WTC11 (cell line): ENCODE data around the gene MID1. TPM values are rescaled to one million over a fixed set of nuclear protein-coding genes. Genes with fewer than 3 reads are reported as not detected.

ENCODE experiments used
- ATAC-seq: fragments of 200-7000 bp; cut with Tn5 transposase; 2 replicates; pipeline ENCODE4 v1.10.0; 2021; ENCODE audit warnings: mild to moderate bottlenecking, moderate library complexity
- CTCF ChIA-PET: fragments of 300-600 bp; sonication (Branson Sonifier 250); formaldehyde crosslinking; loops from one replicate; lab custom pipeline; 2021; ENCODE audit warnings: antibody characterized with exemption; lab: Charles Lee
- POLR2A ChIA-PET: fragments of 350-600 bp; sonication (Branson Sonifier 250); formaldehyde crosslinking; loops from one replicate; lab custom pipeline; 2021; ENCODE audit warnings: antibody characterized with exemption; lab: Charles Lee
- DNase-seq: peaks from one replicate; pipeline ENCODE4 v3.0.0; 2021; ENCODE audit warnings: low spot score
- H3K27ac Mint-ChIP-seq: 2 replicates; pipeline ENCODE4 v1.8.0; 2021; ENCODE audit warnings: mixed read lengths
- H3K27me3 Mint-ChIP-seq: 2 replicates; pipeline ENCODE4 v1.8.0; 2021; ENCODE audit warnings: low read depth, mild to moderate bottlenecking, moderate library complexity, mixed read lengths
- H3K36me3 Mint-ChIP-seq: 2 replicates; pipeline ENCODE4 v1.8.0; 2021; ENCODE audit warnings: mixed read lengths
- H3K4me1 Mint-ChIP-seq: 2 replicates; pipeline ENCODE4 v1.8.0; 2022; ENCODE audit warnings: mixed read lengths
- H3K4me3 Mint-ChIP-seq: 2 replicates; pipeline ENCODE4 v1.8.0; 2021; ENCODE audit warnings: mild to moderate bottlenecking, moderate library complexity, mixed read lengths
- H3K9me3 Mint-ChIP-seq: 2 replicates; pipeline ENCODE4 v1.8.0; 2021; ENCODE audit warnings: mixed read lengths
- ATF1 ChIP-seq: sonication (generic); formaldehyde crosslinking; IDR thresholded peaks from 2 replicates; pipeline ENCODE4 v1.8.1; 2023; ENCODE audit warnings: mild to moderate bottlenecking, moderate library complexity, missing genetic modification reagents
- CBFB ChIP-seq: sonication (generic); formaldehyde crosslinking; IDR thresholded peaks from 2 replicates; pipeline ENCODE4 v1.8.1; 2022; ENCODE audit warnings: mild to moderate bottlenecking, low read depth, missing genetic modification reagents
- EMX1 ChIP-seq: fragments of 250-450 bp; sonication (Bioruptor Pico); IDR thresholded peaks from 2 replicates; pipeline ENCODE4 v1.8.0; 2021; ENCODE audit warnings: mild to moderate bottlenecking
- ETV6 ChIP-seq: sonication (generic); formaldehyde crosslinking; IDR thresholded peaks from 2 replicates; pipeline ENCODE4 v1.8.1; 2022; ENCODE audit warnings: mild to moderate bottlenecking, missing genetic modification reagents
- FOXK1 ChIP-seq: sonication (generic); formaldehyde crosslinking; IDR thresholded peaks from 2 replicates; pipeline ENCODE4 v1.8.0; 2022; ENCODE audit warnings: mild to moderate bottlenecking, moderate library complexity, missing genetic modification reagents
- FOXP1 ChIP-seq: sonication (generic); formaldehyde crosslinking; IDR thresholded peaks from 2 replicates; pipeline ENCODE4 v1.8.0; 2022; ENCODE audit warnings: missing genetic modification reagents, mild to moderate bottlenecking, moderate library complexity, borderline replicate concordance
- GABPB1 ChIP-seq: sonication (generic); formaldehyde crosslinking; IDR thresholded peaks from 2 replicates; pipeline ENCODE4 v1.8.1; 2023; ENCODE audit warnings: mild to moderate bottlenecking, missing genetic modification reagents
- GTF2I ChIP-seq: fragments of 250-450 bp; sonication (Bioruptor Pico); conservative IDR thresholded peaks from 2 replicates; pipeline ENCODE4 v1.4.0; 2021; ENCODE audit warnings: mild to moderate bottlenecking
- IRF2 ChIP-seq: sonication (generic); formaldehyde crosslinking; IDR thresholded peaks from 2 replicates; pipeline ENCODE4 v1.8.0; 2022; ENCODE audit warnings: low read depth, missing genetic modification reagents, borderline replicate concordance
- JUN ChIP-seq: sonication (generic); formaldehyde crosslinking; IDR thresholded peaks from 2 replicates; pipeline ENCODE4 v1.8.0; 2023; ENCODE audit warnings: mild to moderate bottlenecking, missing genetic modification reagents
- KAT7 ChIP-seq: sonication (generic); formaldehyde crosslinking; IDR thresholded peaks from 2 replicates; pipeline ENCODE4 v1.8.1; 2023; ENCODE audit warnings: missing genetic modification reagents, mild to moderate bottlenecking, borderline replicate concordance
- MYBL2 ChIP-seq: sonication (generic); formaldehyde crosslinking; IDR thresholded peaks from 2 replicates; pipeline ENCODE4 v1.8.1; 2023; ENCODE audit warnings: mild to moderate bottlenecking, moderate library complexity, missing genetic modification reagents
- NFATC4 ChIP-seq: fragments of 250-450 bp; sonication (Bioruptor Pico); IDR thresholded peaks from 2 replicates; pipeline ENCODE4 v1.9.0; 2021; ENCODE audit warnings: mild to moderate bottlenecking
- NR1H2 ChIP-seq: sonication (generic); formaldehyde crosslinking; IDR thresholded peaks from 2 replicates; pipeline ENCODE4 v1.9.0; 2021; ENCODE audit warnings: mild to moderate bottlenecking, moderate library complexity, missing genetic modification reagents
- NR2C2 ChIP-seq: sonication (generic); formaldehyde crosslinking; IDR thresholded peaks from 2 replicates; pipeline ENCODE4 v1.8.0; 2022; ENCODE audit warnings: mild to moderate bottlenecking, missing genetic modification reagents
- SP1 ChIP-seq: sonication (generic); formaldehyde crosslinking; conservative IDR thresholded peaks from 2 replicates; pipeline ENCODE4 v1.8.1; 2022; ENCODE audit warnings: missing genetic modification reagents
- TCF7 ChIP-seq: sonication (generic); formaldehyde crosslinking; IDR thresholded peaks from 2 replicates; pipeline ENCODE4 v1.8.0; 2022; ENCODE audit warnings: mild to moderate bottlenecking, low read depth, missing genetic modification reagents, moderate library complexity
- TP53 ChIP-seq: sonication (generic); formaldehyde crosslinking; IDR thresholded peaks from 2 replicates; pipeline ENCODE4 v1.8.1; 2023; ENCODE audit warnings: mild to moderate bottlenecking, missing genetic modification reagents
- ZNF219 ChIP-seq: sonication (generic); formaldehyde crosslinking; IDR thresholded peaks from 2 replicates; pipeline ENCODE4 v1.8.0; 2023; ENCODE audit warnings: missing genetic modification reagents, mild to moderate bottlenecking, borderline replicate concordance
- ZNF232 ChIP-seq: sonication (generic); formaldehyde crosslinking; IDR thresholded peaks from 2 replicates; pipeline ENCODE4 v1.8.0; 2022; ENCODE audit warnings: mild to moderate bottlenecking, missing genetic modification reagents
- ZNF263 ChIP-seq: sonication (generic); formaldehyde crosslinking; IDR thresholded peaks from 2 replicates; pipeline ENCODE4 v1.8.1; 2022; ENCODE audit warnings: low read depth, mild to moderate bottlenecking, moderate library complexity, missing genetic modification reagents
- ZNF396 ChIP-seq: fragments of 250-450 bp; sonication (Bioruptor Pico); IDR thresholded peaks from 2 replicates; pipeline ENCODE4 v1.8.0; 2021; ENCODE audit warnings: mild to moderate bottlenecking, moderate library complexity, borderline replicate concordance
- total RNA-seq: library from RNA; stranded (reverse); gene quantifications from 3 replicates; pipeline ENCODE4 v1.2.3, GENCODE V29; 2021
- TF ChIP-seq, protein P1 (sequence below): sonication (generic); formaldehyde crosslinking; IDR thresholded peaks from 2 replicates; pipeline ENCODE4 v1.8.1; 2022; ENCODE audit warnings: low read depth, missing genetic modification reagents, borderline replicate concordance
- TF ChIP-seq, protein P2 (sequence below): fragments of 250-450 bp; sonication (Bioruptor Pico); IDR thresholded peaks from 2 replicates; pipeline ENCODE4 v1.9.0; 2021; ENCODE audit warnings: moderate library complexity, mild to moderate bottlenecking, inconsistent platforms, borderline replicate concordance
- TF ChIP-seq, protein P3 (sequence below): sonication (generic); formaldehyde crosslinking; IDR thresholded peaks from 2 replicates; pipeline ENCODE4 v1.8.0; 2022; ENCODE audit warnings: mild to moderate bottlenecking, missing genetic modification reagents
- TF ChIP-seq, protein P4 (sequence below): fragments of 250-450 bp; sonication (Bioruptor Pico); IDR thresholded peaks from 2 replicates; pipeline ENCODE4 v1.9.0; 2021; ENCODE audit warnings: mild to moderate bottlenecking

MID1 gene
- total RNA-seq, 1 experiment from 2014 or later, result 52.2 TPM

DNA sequence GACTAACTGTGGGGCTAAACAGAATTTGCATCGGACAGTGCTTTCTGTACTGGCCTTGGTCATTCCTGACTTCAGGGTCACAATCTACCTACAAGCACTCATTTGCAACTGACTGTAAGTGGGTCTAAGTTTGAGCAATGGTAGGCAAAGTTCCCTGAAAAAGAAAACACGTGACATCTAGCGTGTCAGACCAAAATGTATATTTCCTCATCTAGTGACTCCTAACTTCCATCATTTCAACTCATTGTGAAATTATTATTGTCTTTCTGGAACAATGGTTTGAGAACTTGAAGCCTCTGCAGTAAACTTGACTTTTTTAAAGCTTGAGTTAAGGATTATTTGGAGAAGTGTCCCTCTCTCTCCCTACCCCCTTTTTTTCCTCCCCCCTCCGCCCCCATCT is 113.6 kb downstream of the MID1 start (continued):
- no peak for TF ChIP-seq GTF2I (CRISPR knock-in tag)

DNA sequence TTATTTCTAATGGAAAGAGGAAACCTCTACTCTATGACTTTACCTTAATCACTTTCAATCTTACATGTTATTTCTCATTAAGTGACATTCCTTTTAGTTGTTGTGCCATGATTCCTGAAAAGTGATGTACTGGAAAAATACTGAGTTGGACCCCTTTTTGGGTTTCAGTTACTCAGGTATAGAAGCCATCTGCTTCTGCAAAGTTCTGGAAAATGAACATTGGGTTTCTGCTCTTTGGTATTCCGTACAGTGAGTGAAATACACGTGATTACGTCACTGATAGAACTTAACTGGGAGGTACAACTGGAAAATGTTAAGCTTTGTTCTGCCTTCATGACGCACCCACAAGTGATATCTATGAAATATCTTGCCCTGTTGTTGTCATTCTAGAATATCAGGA is 114.7 kb downstream of the MID1 start:
- POLR2A ChIA-PET, result no interaction called here
- ATAC-seq, result no peak
- H3K27ac Mint-ChIP-seq, result peak overlapping the region; percentile 26; the same call in 1 of the 2 replicates
- TF ChIP-seq ATF1 (CRISPR knock-in tag) (no peak), FOXK1 (CRISPR knock-in tag) (no peak), SP1 (CRISPR knock-in tag) (no peak), CBFB (CRISPR knock-in tag) (no peak), IRF2 (CRISPR knock-in tag) (no peak), FOXP1 (CRISPR knock-in tag) (no peak)
- TF ChIP-seq, protein P1, sequence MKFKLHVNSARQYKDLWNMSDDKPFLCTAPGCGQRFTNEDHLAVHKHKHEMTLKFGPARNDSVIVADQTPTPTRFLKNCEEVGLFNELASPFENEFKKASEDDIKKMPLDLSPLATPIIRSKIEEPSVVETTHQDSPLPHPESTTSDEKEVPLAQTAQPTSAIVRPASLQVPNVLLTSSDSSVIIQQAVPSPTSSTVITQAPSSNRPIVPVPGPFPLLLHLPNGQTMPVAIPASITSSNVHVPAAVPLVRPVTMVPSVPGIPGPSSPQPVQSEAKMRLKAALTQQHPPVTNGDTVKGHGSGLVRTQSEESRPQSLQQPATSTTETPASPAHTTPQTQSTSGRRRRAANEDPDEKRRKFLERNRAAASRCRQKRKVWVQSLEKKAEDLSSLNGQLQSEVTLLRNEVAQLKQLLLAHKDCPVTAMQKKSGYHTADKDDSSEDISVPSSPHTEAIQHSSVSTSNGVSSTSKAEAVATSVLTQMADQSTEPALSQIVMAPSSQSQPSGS (CRISPR knock-in tag), result no peak
- TF ChIP-seq, all 79 proteins: peak for 0
- no peaks in the 10 kb centered on the region for H3K27me3 Mint-ChIP-seq
- no peak for DNase-seq
- H3K4me1 Mint-ChIP-seq, result peaks cover 59% of the 10 kb centered on the region
- H3K4me3 Mint-ChIP-seq, result no peak overlapping the region
- CTCF ChIA-PET, result no interaction called here
- H3K36me3 Mint-ChIP-seq, result peaks cover 9% of the 10 kb centered on the region; the same call in 1 of the 2 replicates
- H3K9me3 Mint-ChIP-seq, result no peaks in the 10 kb centered on the region

DNA sequence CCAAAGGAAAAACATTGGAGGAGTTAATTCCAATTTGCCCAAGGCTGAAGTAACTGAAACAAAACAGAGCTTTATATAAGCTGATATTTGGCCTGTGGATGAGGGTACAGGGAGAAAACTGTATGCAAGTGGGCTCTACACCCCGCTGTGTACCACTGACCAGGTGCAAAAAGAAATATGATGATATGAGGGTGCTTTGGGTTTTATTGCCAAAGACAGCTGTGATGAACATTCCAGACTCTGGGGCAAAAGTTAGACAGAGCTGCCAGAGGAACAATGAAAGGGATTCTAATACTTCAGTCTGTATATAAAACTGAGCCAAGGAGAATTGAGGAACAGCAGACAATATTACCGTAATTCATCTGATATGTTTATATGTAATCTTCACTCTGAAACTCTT is 117.4 kb downstream of the MID1 start:
- TF ChIP-seq, protein P2, sequence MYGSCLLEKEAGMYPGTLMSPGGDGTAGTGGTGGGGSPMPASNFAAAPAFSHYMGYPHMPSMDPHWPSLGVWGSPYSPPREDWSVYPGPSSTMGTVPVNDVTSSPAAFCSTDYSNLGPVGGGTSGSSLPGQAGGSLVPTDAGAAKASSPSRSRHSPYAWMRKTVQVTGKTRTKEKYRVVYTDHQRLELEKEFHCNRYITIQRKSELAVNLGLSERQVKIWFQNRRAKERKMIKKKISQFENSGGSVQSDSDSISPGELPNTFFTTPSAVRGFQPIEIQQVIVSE (CRISPR knock-in tag), result no peak
- TF ChIP-seq ZNF263 (CRISPR knock-in tag) (no peak), GTF2I (CRISPR knock-in tag) (no peak), EMX1 (CRISPR knock-in tag) (no peak), CBFB (CRISPR knock-in tag) (no peak), IRF2 (CRISPR knock-in tag) (no peak), ZNF232 (CRISPR knock-in tag) (no peak), TP53 (CRISPR knock-in tag) (no peak)
- TF ChIP-seq, protein P3, sequence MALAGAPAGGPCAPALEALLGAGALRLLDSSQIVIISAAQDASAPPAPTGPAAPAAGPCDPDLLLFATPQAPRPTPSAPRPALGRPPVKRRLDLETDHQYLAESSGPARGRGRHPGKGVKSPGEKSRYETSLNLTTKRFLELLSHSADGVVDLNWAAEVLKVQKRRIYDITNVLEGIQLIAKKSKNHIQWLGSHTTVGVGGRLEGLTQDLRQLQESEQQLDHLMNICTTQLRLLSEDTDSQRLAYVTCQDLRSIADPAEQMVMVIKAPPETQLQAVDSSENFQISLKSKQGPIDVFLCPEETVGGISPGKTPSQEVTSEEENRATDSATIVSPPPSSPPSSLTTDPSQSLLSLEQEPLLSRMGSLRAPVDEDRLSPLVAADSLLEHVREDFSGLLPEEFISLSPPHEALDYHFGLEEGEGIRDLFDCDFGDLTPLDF, result no peak
- TF ChIP-seq, protein P4, sequence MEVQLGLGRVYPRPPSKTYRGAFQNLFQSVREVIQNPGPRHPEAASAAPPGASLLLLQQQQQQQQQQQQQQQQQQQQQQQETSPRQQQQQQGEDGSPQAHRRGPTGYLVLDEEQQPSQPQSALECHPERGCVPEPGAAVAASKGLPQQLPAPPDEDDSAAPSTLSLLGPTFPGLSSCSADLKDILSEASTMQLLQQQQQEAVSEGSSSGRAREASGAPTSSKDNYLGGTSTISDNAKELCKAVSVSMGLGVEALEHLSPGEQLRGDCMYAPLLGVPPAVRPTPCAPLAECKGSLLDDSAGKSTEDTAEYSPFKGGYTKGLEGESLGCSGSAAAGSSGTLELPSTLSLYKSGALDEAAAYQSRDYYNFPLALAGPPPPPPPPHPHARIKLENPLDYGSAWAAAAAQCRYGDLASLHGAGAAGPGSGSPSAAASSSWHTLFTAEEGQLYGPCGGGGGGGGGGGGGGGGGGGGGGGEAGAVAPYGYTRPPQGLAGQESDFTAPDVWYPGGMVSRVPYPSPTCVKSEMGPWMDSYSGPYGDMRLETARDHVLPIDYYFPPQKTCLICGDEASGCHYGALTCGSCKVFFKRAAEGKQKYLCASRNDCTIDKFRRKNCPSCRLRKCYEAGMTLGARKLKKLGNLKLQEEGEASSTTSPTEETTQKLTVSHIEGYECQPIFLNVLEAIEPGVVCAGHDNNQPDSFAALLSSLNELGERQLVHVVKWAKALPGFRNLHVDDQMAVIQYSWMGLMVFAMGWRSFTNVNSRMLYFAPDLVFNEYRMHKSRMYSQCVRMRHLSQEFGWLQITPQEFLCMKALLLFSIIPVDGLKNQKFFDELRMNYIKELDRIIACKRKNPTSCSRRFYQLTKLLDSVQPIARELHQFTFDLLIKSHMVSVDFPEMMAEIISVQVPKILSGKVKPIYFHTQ (CRISPR knock-in tag), result no peak
- ChIA-PET POLR2A (no interaction called here), CTCF (no interaction called here)
- no peaks in the 10 kb centered on the region for H3K27me3 Mint-ChIP-seq
- H3K36me3 Mint-ChIP-seq, result peaks cover 9% of the 10 kb centered on the region; the same call in 1 of the 2 replicates
- H3K9me3 Mint-ChIP-seq, result no peaks in the 10 kb centered on the region
- H3K4me3 Mint-ChIP-seq, result no peak overlapping the region
- ATAC-seq (no peak), DNase-seq (no peak)
- peaks cover 34% of the 10 kb centered on the region for H3K4me1 Mint-ChIP-seq
- H3K27ac Mint-ChIP-seq, result no peak overlapping the region

DNA sequence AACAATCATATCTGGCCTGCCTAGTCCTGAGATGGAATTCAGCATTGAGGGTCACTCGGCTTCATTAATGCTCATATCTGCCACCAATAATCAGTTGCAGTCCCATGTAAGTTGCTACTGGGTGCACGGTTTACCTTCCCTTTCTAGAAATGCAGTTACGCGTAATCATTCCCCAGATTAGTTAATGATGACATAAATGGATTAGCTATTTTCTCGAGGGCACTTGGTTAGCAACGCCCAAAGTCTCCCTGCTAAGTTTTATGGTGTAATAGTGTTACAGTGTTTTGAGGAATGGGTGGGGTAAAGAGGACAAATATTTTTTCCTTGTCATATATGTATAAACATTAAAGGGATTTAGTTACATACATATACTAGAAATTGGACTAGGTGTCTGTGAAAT is 118.8 kb downstream of the MID1 start:
- ATAC-seq (no peak), DNase-seq (no peak)
- CTCF ChIA-PET, result no interaction called here
- Mint-ChIP-seq H3K4me1 (peaks cover 31% of the 10 kb centered on the region), H3K36me3 (peaks cover 9% of the 10 kb centered on the region; the same call in 1 of the 2 replicates), H3K27me3 (no peaks in the 10 kb centered on the region), H3K9me3 (no peaks in the 10 kb centered on the region), H3K27ac (no peak overlapping the region), H3K4me3 (no peak overlapping the region)
- POLR2A ChIA-PET, result no interaction called here
- TF ChIP-seq NR2C2, result no peak
- no peak for TF ChIP-seq NFATC4 (CRISPR knock-in tag)
- no peak for TF ChIP-seq ETV6
- no peak for TF ChIP-seq GABPB1 (CRISPR knock-in tag)
- TF ChIP-seq, protein P3, result no peak
- TF ChIP-seq KAT7 (CRISPR knock-in tag), result no peak
- TF ChIP-seq ZNF396, result no peak
- no peak for TF ChIP-seq TCF7 (CRISPR knock-in tag)
- no peak for TF ChIP-seq ZNF219
- TF ChIP-seq SP1 (CRISPR knock-in tag), result no peak
- no peak for TF ChIP-seq NR1H2
- no peak for TF ChIP-seq JUN
- TF ChIP-seq MYBL2 (CRISPR knock-in tag), result no peak
